RCC 7860 (cell line): ENCODE data around the gene TTLL5.

ENCODE experiments used
- DNase-seq: peaks from one replicate; pipeline ENCODE4 v3.0.0-alpha.2; 2015; ENCODE audit warnings: low spot score
- FAIRE-seq: peaks from 2 replicates; lab custom pipeline; 2012; peaks lifted over from hg19 to GRCh38; lab: Jason Lieb, UNC

TTLL5 gene

DNA sequence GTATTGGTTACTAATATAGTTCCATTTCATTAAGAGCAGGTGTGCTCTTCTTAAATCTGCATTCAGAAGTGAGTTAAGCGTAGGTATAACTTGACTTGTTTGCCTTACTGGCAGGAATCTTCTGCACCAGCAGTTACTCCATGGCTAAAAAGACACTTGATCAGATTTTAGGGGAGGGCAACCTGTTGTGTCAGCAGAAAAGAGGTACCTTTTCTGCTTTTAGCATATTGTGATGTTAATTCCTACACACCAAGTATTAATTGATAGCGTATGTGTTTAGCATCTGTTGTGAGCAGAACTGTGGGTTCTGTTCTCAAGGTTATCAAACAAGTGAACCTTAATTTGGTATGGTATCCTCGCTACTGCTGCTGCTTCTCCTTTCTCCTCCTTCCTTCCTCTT, 38.3 kb downstream of the TTLL5 start:
- DNase-seq (no peak), FAIRE-seq (no peak)

DNA sequence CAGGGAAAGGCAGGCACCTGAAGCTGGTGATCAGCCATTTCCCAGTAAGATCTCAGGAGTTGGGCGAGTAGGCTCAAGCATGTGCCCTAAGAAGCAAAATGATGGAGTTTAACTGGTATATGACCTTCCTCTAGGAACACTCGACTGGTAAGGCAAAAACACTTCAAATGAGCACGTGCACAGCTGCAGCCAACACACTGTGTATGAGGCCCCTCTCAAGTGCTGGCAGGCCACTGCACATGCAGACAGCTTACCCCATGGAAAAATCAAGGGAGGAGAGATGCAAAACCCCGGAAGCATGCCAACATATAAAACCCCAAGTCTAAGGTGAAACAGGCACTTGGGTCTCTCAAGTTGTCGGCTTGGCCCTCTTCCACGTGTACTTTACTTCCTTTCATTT, 39.2 kb downstream of the TTLL5 start:
- FAIRE-seq, result no peak

DNA sequence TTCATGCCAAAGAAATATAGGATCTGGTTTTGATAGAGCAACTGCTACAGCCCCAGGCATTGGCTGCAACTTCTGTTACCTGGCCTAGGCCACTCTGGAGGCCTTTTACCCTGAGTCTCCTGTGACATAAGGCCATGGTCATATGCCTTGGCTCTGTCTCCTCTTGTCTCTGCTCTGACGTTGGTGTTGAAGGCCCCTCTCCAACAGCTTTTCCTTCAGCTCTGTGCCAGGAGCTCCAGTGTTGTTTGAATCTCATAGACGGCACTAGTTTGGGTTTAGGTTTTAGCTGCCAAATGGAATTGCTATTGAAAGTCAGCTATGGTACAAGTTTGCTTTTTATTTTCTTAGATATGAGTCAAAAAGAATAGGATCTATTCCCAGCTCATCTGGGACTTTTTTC, 41.1 kb downstream of the TTLL5 start:
- FAIRE-seq (no peak), DNase-seq (no peak)

More for the DNA sequence above, 39.2 kb downstream of the TTLL5 start:
- no peak for DNase-seq

DNA sequence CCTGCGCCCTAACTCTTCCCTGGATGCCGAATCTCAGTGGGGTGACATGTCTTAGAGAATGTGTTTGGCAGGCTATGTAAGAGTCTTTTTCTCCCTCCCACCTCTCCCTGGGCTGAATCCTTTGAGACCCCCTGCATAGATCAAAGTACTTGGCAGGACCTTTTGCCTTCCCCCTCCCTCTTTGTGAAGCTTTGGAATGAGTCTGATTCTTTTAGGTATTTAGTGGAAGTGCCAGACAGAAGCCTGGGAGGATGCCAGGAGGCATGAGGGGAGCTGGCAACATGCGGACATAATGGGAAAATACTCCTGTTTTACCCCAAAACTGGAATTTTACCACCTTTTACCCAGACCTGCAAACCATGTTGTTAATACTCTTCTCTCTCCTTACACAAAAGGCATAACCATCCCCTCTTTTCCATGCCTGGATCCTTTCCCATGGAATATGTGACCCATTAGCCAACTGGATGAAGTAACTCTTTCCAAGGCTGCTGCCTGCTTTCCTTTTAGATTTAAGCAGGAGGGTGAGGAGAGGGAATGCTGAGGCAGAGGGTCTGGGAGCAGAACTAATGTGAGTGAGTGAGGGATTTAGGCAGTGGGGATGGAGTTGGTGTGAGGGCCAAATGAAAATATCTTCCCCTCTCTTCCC, 41.7 kb downstream of the TTLL5 start:
- DNase-seq, result no peak
- no peak for FAIRE-seq

DNA sequence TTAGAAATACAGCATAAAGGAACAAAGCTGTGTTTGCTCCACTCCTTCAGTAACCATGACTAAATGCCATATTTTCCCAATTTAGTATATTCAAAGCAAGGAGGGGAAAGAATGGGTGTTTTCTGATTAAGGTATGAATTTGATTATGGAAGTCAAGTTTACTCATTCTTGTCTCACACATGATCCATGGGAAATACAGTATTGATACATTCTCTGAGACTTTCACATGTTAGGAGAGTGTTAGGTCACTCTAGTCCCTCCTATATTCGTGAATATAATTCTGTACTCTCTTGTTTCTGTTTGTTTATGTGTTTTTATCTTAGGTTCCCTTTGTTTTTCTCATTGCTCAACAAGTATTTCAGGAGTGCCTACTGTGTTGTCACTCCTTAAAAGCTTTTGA, 42.4 kb downstream of the TTLL5 start:
- no peak for DNase-seq
- no peak for FAIRE-seq

DNA sequence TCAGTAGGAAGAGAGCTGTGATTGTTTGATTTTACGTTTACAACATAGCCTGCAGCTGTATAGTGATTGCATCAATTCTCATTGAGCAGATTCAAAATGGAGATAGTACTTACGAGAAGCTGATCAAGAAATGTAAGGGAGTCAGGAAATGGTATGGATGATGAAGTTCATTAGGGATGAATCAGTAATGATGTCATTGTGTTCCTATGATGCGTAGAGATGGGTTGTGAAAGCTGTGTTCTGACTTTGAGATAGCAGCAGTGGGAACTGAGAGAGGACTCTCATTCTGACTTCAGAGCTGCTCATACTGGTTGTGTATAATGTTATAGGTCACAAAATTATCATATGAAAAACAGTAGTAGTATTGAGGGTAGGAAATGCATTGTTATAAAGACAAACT, 44.0 kb downstream of the TTLL5 start:
- FAIRE-seq (no peak), DNase-seq (no peak)

DNA sequence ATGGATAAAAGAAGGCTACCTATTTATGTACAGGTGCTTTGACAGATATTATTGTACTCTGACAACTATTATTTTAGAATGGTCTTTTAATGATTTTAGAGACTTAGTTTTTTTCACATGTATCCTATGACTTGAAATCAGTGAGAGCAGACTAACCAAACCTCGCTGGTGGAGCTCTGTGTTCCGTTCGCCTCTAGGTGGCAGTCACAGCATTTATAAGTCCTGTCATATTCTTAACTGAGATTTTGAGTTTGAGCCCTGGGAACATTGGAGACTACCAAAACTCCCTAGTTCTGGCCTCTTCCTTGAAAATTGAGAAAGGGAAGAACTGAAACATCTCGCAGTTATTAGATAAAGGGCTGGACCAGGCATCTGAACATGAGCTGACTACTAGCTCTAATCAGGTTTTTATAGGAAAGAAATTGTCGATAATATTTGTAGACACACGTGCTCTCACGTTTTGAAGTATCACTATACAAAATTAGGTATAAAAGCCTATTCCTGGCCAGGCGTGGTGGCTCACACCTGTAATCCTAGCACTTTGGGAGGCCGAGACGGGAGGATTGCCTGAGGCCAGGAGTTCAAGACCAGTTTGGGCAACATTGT, 48.3 kb downstream of the TTLL5 start:
- FAIRE-seq (peak; percentile 32), DNase-seq (peak; percentile 45)

DNA sequence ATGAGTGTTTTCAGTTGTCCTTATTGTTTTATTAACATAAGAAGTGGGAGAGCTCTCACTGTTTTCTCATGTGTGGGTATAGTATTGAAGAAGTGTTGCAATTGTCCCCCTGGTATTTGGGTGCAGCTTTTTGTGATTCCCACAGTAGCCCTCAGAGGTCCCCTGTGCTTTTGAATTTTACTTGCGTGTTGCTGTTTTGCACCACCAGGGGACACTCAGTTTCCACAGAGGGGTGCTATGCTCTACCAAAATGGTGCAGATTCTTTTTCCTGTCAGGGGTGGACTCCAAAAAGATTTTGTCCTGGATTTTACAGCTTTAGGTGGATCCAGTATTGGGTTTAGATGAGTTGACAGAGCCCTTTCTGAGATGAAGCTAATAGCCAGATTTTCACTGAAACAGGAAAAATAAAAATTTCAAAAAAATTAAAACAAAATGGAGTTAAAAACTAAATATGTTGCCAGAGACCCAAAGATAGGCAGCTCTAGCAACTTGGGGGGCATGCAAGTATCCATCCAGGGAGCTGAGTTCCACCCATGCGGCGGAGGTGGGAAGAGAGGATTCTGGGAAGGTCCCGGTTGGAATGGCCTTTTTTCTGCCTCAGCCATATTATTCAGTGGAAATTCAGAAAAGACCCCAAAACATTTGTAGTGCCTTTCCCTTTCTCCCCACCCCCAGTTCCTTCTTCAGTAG, 50.2 kb downstream of the TTLL5 start:
- DNase-seq, result peak; percentile 34
- FAIRE-seq, result no peak

DNA sequence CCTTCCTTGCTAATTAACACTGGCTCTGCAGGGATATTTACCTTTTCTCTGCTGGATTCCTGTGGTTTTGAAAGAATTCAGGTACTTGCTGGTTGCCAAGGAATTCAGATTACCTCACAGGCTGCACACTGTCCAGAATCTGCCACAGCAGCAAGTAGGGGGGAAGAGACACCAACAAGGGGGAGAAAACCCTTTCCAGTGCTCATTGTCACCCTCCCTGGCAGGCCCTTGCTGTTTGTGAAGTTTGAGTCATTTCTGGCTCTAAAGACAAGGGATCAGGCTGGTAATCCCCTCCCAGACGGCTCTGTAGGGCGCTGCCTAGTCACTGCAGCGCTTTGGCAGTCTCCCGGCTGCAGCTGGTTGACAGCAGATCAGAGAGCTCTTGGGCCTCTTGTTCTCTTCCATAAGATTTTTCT, 50.8 kb downstream of the TTLL5 start:
- DNase-seq, result peak; percentile 93
- FAIRE-seq, result peak; percentile 92

DNA sequence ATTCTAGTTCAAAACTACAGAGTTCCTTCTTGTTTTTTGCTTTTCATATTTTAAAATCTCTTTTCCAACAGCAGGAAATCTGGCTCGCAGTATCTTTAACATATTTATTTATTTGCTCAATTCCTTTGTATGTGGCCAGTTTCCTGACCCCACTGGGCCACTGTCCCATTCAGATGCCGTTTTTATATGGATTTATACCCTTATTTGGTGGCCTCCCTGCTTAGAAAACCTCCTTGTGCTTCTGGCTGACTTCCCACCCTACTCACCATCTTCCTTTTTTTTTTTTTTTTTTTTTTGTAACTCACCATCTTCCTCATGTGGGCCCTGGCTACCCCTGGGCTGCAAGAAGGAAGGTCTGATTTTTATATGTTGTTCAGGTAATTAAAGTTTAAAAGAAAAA, 53.9 kb downstream of the TTLL5 start:
- DNase-seq, result no peak
- FAIRE-seq, result no peak

DNA sequence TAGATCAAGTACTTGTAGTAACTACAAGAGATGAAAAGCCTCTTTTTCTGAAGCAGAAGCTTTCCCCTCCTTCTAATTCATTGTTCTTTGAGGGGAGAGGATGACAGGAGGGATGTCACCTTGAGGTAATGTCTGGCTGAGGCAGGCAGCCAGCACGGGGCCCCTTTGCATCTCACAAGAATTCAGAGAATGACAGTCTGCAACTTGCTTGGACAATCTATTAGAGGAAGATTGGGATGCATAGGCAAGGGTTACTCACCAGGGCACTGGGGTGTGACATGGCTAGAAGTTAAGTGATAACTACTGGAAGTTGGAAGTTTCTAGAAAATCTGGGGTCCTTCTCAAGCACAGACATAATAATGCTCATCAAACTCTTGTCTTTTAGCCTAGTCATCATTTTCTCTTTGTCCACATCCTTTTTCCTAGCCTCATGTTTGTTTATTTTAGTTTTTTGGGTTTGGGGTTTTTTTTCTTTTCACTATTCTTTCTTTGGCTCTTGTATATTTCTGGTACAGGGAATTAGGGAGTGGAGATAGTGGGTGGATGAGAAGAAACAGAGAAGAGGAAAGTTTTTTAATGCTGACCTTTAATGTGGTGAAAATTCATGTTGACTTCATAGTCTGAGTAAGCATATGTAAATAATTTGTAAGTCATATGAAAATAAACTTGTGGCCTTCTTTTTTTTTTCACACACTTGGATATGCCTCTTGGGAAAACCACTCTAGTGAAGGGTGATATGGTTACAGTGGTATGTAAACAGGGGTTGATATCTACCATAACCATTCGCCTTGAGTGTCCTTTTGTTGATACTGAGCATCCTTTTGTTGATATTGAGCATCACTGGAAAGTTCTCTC, 55.1 kb downstream of the TTLL5 start:
- DNase-seq, result peak; percentile 71
- peak; percentile 59 for FAIRE-seq

DNA sequence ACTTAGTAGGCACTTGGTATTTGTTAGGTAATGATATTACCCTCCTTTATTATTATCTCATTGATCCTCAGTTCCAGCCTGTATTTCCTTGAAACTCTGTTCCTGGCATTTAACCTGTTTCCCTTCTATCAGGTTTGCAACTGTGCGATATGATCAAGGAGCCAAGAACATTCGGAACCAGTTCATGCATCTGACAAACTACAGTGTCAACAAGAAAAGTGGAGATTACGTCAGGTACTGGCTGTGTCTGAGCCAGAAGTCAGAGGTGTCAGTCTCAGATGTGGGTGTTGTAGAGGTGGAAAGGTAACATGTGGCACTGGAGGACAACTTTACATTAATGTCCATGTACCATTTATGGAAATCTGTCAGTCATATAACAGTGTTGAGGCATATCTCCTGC, 56.7 kb downstream of the TTLL5 start:
- DNase-seq, result no peak
- FAIRE-seq, result no peak

DNA sequence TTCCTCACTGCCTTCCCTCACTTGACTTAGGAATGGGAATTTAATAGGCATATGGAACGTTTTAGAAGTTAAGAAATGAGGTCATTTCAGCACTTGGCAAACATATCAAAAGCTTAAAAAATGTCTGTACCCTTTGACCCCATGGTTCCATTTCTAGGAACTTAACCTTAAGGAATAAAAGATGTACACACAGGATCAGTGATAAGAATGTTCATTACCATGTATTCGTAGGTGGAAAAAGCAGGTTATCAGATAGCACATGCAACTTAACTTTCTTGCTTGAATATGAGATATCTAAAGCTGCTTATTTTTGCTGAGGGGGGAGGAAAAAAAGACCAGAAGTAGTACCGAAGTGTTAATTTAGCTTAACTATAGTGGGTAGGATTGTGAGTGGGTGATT, 57.2 kb downstream of the TTLL5 start:
- FAIRE-seq (no peak), DNase-seq (no peak)

DNA sequence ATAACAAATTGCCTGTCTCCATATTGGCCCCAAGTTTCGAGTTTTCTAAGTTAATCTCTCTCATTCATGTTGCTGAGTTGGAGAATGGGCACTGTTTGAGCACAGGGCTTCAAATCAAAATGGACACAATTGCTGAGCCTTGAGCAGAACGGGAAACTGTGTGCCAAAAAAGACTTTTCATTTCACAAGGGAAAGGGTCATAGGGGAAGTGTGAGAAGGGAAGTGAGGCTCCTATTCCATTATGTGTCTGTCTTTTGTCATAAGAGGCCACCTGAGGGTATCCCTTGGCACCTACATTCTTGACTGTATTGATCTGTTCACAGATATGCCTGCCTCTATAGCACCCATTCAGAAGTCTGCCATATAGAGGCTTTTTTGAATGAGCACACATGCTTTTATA, 59.1 kb downstream of the TTLL5 start:
- DNase-seq, result no peak
- no peak for FAIRE-seq

DNA sequence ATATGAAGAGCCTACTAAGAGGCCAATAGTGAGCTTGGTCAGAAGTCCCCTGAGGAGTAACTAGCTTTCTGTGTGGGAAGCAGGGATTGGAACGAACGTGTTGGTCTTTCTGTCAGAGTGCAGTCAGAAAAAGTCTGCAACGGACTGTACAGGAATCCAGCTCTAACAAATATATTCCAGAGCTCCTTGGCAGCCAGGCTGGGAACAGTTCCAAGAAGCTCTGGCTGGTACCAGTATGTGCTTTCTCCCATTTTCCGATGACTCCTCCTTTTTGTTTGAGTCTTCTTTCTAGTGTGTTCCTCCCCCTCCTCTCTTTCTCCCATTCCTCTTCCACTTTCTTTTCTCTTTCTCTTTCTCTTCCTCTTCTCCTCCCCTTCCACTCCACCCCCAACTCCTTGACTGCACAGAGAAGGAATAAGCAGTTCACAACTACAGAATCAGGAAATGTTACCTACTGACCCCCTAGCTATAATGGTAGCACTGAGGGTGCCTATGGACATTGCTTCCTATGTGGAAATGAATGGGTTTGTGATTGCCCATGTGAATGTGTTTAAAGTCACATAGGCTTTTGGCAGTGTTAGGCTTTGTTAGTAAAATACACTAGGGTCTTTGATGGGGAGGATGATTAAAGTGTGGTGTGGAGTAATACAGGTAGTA, 59.9 kb downstream of the TTLL5 start:
- DNase-seq (no peak), FAIRE-seq (no peak)

DNA sequence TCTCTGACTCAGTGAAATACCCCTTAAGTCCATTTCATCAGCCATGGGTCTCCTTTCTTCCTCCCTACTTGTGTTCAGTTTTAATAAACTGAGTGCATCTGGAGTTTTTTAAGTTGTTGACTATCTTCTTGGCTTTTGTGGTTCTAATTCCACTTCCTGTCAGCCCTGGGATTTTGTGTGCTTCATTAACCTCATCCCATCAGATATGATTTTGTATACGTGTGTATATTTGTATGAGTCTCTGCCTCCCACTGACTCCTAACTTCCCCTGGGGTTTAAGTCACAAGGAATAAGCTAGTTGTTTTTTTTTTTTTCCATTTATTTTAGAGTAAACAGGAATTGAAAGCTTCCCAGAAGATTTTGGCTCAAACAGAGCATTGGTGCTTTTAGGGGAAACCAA, 62.7 kb downstream of the TTLL5 start:
- no peak for FAIRE-seq

DNA sequence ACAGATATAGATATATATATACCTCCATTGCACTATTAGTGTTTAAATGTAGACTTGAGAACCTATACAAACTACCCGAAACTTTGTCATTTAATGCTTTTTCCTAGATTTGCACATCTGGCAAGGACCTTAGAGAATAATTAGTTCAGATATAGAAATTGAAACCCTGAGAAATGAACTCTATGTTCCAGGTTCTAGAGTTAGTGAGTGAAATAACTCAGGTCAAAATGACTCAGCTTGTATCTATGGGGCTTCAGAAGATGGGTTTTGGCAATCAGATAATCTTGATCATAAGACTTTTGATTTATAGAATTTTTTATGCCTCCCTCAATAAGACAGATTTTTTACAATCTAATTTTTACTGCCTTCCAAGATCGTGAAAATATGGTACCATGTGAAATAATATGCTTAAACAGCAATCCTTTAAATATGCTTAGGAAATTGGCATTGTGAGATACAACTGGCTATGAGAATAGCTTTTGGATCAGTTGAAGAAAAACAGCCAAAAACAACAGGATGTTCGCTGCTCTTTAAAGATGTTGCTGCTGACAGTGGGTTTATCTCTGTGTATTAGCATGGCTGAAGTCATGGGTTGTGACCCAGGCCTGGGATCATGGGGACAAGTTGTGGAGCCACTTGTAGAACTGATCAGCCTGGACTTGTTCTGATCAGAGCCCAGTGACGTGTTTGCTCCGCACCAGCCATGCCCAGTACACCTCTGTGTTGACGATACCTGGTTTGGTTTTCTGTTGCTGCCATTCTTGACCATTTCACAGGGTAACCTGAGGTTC, 63.6 kb downstream of the TTLL5 start:
- DNase-seq, result no peak
- no peak for FAIRE-seq

More for the DNA sequence above, 62.7 kb downstream of the TTLL5 start:
- DNase-seq, result no peak

DNA sequence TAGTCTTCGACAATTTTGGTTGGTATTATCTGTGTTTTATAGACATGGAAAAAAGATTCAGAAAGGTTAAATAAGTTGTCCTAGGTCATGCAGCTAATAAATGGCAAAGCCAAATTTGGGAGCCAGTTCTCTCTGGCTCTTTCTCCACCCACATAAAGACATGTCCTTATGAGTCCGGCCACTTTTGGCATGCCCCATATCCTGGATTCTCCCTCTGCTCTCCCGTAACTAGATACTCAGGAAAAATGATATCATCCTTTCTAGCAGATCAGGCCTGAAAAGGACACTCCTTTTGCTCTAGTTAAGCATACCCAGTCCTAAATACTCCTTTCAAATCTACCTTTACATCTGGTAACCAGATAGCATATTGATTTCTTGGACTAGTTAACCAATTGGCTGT, 64.4 kb downstream of the TTLL5 start:
- DNase-seq, result no peak
- no peak for FAIRE-seq

DNA sequence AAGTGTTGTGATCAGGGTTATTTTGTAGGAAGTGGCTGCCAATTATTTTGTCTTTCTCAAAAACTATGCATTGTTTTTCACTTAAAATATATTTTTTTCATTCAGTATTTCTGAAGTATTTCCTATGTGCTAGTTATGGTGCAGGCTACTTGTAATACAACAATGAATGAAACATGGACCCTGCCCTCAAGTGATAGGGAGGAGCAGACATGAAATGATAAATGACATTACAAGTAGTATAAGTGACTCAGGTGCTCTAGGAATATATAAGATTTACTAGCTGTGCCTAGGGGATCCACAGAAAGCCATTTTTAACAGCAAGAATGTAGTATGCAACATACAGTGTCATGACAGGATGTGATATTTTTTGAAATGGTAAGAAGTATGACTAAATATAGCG, 65.3 kb downstream of the TTLL5 start:
- FAIRE-seq (no peak), DNase-seq (no peak)

DNA sequence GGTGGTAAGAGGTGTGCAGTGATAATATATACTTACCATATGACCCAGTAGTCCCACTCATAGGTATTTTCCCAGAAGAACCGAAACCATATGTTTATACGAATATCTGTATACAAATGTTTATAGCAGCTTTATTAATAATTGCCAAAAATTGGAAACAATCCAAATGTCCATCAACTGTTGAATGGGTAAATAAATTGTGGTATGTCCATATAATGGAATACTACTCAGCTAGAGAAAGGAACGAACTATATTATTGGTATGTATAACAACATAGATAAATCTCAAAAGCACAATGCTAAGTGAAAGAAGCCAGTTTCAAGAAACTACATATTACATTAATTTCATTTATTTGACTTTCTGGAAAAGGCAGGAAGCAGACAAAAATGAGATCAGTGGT, 66.1 kb downstream of the TTLL5 start:
- FAIRE-seq (no peak), DNase-seq (no peak)
